NCI-H82 treated with DMSO at 0.1 percent for 48 hours (cell line): ENCODE data around the gene DOCK8.
A peak's percentile ranks its signal among the peaks of the same experiment; 100 is the strongest.

Experiments used
- DNase-seq: peaks from one replicate; lab custom pipeline; 2025; ENCODE audit not compliant: unreplicated experiment; lab: John Stamatoyannopoulos, UW

The DOCK8 gene

GRCh38 chr9:488448-488847 is 273.8 kb downstream of the DOCK8 start:
- DNase-seq: no peak

GRCh38 chr9:489198-490197 is 274.8 kb downstream of the DOCK8 start:
- no peak for DNase-seq

GRCh38 chr9:494764-495163 is 280.1 kb downstream of the DOCK8 start:
- no peak for DNase-seq

GRCh38 chr9:495739-496138 is 281.1 kb downstream of the DOCK8 start:
- DNase-seq: no peak

GRCh38 chr9:503326-503725 is 288.7 kb downstream of the DOCK8 start:
- DNase-seq: no peak

- peak; percentile 36 for DNase-seq
Observed at GRCh38 chr9:503881-504852, 289.5 kb downstream of the DOCK8 start, which contains the start of gene KANK1. KANK1 (plus strand) TSS chr9:504695.

GRCh38 chr9:504921-505740 is 290.5 kb downstream of the DOCK8 start:
- no peak for DNase-seq

GRCh38 chr9:505741-506059 is 291.0 kb downstream of the DOCK8 start:
- DNase-seq: no peak

GRCh38 chr9:506281-506680 is 291.6 kb downstream of the DOCK8 start:
- DNase-seq: no peak

GRCh38 chr9:511861-512260 is 297.2 kb downstream of the DOCK8 start:
- no peak for DNase-seq

GRCh38 chr9:512555-513272 is 298.0 kb downstream of the DOCK8 start:
- no peak for DNase-seq
